NB4 (cell line): ENCODE results near the gene BARX1.

ENCODE experiments used
- DNase-seq: peaks from one replicate; pipeline ENCODE4 v3.0.0; 2010; ENCODE audit warnings: low read depth
- H3K4me3 ChIP-seq: one replicate; pipeline ENCODE4 v1.5.1; 2011; ENCODE audit warnings: mild to moderate bottlenecking, low read depth, low read length, moderate library complexity
- MYC ChIP-seq: IDR thresholded peaks from 2 replicates; pipeline ENCODE4 v1.6.1; 2011; ENCODE audit warnings: low read depth, low read length
- POLR2A ChIP-seq: IDR thresholded peaks from 2 replicates; pipeline ENCODE4 v1.6.1; 2011; ENCODE audit warnings: mild to moderate bottlenecking; ENCODE audit not compliant: insufficient read length; ENCODE audit errors: extremely low read depth
- TF ChIP-seq, protein P1 (sequence below): IDR thresholded peaks from one replicate; pipeline ENCODE4 v1.5.1; 2012; ENCODE audit warnings: low read depth, low read length
- TF ChIP-seq, protein P2 (sequence below): IDR thresholded peaks from 2 replicates; pipeline ENCODE4 v1.6.1; 2011; ENCODE audit warnings: low read depth, low read length

BARX1 gene

DNA sequence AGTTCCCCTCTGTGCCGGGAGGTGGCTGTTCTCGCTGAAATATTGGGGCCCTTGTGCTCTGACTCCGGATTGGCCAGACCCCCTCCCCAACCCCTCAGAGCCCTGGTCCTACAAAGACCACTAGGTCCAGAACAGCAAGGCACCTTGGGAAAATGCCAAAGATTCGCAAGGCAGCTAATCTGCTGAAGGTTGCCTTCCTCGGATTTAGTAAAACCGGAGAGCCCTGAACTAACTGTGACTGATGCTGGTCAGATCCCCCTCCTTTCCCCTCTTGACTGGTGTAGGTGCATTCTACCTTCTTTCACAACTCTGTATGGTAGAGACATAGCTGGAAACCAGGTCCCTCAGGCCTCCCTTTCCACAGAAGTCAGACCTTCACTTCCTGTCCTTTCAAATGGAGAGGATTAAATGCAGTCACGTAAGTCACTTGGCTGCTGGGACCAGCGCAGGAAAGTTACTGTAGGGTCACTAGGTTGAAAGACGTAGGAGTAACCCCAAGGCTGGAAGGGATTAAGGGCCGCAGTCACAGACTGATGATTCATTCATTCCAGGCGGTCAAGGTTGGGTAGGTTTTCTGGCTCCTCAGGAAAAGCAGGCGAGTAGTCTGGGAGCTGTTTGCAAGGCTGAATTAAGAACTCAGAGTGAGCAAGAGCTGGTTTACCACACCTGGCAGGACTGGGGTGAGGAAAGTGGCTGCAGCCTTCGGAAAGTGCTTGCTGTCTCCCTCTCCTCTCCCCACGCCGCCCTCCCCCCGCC lies 5.3 kb downstream of the BARX1 start:
- no peak overlapping the region for H3K4me3 ChIP-seq
- no peak for TF ChIP-seq MYC
- peak; percentile 70 for DNase-seq

DNA sequence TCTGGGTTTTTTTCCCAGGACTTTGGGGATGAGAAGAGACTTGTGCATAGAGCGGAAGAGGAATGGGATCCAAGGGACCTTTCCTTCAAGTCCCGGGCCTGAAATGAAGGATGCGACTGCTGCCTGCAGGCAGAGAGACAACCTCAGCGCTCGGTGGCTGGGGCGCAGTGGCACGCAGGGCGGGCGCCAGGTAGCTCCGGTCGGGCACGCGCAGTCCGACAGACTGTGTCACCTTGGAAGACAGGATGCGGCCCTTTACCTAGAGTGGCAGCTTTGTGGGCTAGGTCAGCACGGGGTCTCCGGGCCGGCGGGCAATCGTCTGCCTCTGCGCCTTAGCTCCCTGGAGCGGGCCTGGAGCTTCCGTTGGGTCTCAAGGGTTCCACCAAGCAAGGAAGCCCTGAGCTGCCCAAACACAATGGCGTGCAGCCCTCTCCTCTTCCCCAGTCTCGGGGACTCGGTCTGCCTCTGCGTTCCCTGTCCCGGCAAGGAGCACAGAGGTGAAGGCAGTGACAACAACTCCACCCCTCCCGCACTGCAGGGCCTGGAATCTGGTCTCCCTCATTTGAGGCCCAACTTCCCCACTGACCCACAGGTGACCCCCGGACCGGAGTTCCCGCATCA lies 6.0 kb downstream of the BARX1 start:
- H3K4me3 ChIP-seq, result no peak overlapping the region
- DNase-seq, result no peak
- TF ChIP-seq, protein P1, sequence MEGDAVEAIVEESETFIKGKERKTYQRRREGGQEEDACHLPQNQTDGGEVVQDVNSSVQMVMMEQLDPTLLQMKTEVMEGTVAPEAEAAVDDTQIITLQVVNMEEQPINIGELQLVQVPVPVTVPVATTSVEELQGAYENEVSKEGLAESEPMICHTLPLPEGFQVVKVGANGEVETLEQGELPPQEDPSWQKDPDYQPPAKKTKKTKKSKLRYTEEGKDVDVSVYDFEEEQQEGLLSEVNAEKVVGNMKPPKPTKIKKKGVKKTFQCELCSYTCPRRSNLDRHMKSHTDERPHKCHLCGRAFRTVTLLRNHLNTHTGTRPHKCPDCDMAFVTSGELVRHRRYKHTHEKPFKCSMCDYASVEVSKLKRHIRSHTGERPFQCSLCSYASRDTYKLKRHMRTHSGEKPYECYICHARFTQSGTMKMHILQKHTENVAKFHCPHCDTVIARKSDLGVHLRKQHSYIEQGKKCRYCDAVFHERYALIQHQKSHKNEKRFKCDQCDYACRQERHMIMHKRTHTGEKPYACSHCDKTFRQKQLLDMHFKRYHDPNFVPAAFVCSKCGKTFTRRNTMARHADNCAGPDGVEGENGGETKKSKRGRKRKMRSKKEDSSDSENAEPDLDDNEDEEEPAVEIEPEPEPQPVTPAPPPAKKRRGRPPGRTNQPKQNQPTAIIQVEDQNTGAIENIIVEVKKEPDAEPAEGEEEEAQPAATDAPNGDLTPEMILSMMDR, result no peak
- TF ChIP-seq POLR2A (no peak), MYC (no peak)
- TF ChIP-seq, protein P2, sequence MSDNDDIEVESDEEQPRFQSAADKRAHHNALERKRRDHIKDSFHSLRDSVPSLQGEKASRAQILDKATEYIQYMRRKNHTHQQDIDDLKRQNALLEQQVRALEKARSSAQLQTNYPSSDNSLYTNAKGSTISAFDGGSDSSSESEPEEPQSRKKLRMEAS, result no peak

DNA sequence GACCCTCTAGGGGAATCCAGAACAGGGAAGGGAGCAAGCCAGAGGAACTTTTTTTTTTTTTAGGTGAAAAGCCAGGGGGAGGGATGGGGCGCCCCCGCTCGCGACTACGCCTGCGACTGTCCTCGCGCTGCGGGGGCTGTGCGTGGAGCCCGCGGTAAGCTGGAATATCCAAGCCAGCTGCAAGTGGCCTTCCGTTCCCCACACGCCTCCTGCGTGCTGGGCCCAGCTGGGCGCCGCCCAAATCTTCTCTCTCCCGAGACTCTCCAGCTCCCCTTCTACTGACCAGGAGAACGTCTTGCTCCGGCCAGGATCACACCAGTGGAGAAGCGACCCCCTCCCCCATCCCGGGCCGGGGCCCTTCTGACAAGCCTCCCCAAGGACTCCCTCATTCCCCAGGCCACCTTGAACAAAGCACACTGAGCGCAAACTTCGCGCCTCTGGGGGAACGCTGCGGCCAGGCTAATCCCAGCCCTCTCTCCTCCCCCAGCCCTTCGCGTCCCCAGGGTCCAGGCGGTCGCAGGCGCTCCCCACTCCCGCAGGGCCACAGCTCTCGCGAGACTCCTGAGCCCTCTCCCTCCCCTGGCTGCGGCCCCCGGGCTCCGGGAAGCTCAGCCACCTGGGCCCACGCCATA lies 6.6 kb downstream of the BARX1 start:
- TF ChIP-seq, protein P1, result no peak
- TF ChIP-seq POLR2A (no peak), MYC (no peak)
- TF ChIP-seq, protein P2, result no peak
- H3K4me3 ChIP-seq, result no peak overlapping the region
- peak; percentile 46 for DNase-seq

DNA sequence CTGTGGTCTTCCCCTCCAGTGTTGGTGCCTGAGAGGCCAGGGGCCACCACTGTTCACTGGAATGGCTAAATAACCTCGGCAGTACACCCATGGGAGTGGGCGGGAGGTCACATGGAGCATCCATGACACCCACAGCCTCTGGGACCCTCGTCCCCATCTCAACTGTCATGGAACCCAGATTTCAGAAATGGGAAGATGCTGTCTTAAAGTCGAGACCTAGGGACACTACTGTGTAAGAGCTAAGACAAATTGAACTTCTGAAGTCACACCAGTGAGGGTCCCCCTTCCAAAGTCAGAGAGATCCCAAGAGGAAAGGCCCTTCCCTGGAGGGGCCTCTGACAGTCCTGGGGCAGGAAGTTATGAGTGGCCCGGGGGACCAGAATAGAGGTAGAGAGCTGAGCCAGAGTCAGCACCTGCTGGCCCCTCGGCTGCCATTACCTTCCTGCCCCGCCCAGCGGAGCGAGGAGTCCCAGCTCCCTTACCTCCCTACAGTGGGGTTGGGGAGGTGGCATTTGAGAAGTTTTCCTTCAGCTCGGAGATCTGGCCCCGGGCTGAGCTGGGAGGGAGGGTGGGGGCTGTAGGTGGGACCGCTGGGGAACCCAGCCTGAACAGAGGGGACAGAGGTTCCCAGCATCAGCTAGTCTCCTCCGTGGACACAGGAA lies 7.6 kb downstream of the BARX1 start:
- DNase-seq, result no peak
- TF ChIP-seq, protein P1, result no peak
- TF ChIP-seq, protein P2, result no peak
- no peak overlapping the region for H3K4me3 ChIP-seq

DNA sequence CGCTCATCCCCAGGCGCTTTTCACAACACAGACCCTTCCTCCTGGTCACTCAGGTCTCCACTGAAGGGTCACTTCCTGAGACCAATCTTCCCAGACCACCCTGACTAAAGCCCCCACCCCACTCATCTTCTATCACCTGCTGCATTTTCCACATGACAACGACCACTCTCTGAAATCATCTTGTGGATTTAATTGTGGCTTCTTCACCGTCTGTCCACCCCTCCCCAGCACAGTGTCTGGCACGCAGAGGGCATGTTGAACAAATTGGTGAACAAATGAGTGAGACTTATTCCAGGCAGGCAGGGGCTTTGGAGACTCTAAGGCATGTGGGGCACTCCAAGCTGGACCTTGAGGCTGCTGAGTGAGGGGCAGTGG lies 8.8 kb downstream of the BARX1 start:
- no peak overlapping the region for H3K4me3 ChIP-seq
- TF ChIP-seq MYC (no peak), POLR2A (no peak)
- TF ChIP-seq, protein P2, result no peak
- TF ChIP-seq, protein P1, result no peak
- DNase-seq, result no peak
